ENCODE measurements around the gene LHFPL2.

DNA sequence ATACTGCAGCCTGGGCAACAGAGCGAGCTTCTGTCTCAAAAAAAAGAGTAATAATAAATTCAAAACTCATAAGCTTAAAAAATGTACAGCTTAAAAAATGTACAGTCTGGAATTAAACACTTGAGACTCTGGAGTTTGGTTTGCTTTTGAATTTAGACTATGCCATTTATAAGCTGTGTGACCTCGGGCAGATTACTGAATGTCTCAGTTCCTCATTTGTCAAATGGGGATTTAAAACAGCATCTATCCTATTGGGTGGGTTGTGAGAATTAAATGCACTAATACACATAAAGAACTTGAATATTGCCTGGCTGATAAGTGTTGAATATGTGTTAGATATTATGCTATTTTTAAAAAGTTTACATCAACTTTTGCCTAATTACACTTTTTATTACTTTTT, 189.7 kb downstream of the LHFPL2 start:
- TF ChIP-seq JUNB (IDR thresholded peaks at IDR 0.05; ENCODE audit: unreplicated experiment) (no peak), NANOG (IDR thresholded peaks at IDR 0.05; ENCODE audit: borderline replicate concordance) (no peak), EZH2 (IDR thresholded peaks at IDR 0.05; ENCODE audit: low read depth, unreplicated experiment) (no peak), EZH2phosphoT487 (IDR thresholded peaks at IDR 0.05; ENCODE audit: unreplicated experiment) (no peak), POLR2AphosphoS5 (IDR thresholded peaks at IDR 0.05; ENCODE audit: low read depth) (no peak), CREB1 (CRISPR knock-in tag; IDR thresholded peaks at IDR 0.05; ENCODE audit: low read depth) (no peak)
- TF ChIP-seq, protein P1, sequence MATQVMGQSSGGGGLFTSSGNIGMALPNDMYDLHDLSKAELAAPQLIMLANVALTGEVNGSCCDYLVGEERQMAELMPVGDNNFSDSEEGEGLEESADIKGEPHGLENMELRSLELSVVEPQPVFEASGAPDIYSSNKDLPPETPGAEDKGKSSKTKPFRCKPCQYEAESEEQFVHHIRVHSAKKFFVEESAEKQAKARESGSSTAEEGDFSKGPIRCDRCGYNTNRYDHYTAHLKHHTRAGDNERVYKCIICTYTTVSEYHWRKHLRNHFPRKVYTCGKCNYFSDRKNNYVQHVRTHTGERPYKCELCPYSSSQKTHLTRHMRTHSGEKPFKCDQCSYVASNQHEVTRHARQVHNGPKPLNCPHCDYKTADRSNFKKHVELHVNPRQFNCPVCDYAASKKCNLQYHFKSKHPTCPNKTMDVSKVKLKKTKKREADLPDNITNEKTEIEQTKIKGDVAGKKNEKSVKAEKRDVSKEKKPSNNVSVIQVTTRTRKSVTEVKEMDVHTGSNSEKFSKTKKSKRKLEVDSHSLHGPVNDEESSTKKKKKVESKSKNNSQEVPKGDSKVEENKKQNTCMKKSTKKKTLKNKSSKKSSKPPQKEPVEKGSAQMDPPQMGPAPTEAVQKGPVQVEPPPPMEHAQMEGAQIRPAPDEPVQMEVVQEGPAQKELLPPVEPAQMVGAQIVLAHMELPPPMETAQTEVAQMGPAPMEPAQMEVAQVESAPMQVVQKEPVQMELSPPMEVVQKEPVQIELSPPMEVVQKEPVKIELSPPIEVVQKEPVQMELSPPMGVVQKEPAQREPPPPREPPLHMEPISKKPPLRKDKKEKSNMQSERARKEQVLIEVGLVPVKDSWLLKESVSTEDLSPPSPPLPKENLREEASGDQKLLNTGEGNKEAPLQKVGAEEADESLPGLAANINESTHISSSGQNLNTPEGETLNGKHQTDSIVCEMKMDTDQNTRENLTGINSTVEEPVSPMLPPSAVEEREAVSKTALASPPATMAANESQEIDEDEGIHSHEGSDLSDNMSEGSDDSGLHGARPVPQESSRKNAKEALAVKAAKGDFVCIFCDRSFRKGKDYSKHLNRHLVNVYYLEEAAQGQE (IDR thresholded peaks at IDR 0.05; ENCODE audit: unreplicated experiment): no peak
- TF ChIP-seq, protein P2, sequence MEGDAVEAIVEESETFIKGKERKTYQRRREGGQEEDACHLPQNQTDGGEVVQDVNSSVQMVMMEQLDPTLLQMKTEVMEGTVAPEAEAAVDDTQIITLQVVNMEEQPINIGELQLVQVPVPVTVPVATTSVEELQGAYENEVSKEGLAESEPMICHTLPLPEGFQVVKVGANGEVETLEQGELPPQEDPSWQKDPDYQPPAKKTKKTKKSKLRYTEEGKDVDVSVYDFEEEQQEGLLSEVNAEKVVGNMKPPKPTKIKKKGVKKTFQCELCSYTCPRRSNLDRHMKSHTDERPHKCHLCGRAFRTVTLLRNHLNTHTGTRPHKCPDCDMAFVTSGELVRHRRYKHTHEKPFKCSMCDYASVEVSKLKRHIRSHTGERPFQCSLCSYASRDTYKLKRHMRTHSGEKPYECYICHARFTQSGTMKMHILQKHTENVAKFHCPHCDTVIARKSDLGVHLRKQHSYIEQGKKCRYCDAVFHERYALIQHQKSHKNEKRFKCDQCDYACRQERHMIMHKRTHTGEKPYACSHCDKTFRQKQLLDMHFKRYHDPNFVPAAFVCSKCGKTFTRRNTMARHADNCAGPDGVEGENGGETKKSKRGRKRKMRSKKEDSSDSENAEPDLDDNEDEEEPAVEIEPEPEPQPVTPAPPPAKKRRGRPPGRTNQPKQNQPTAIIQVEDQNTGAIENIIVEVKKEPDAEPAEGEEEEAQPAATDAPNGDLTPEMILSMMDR (conservative IDR thresholded peaks at IDR 0.05; ENCODE audit: low read depth in 2 of 2): no peak
